ENCODE data around the gene ZDHHC23.

The ZDHHC23 gene

GRCh38 chr3:113947372-113948014 lies at the start of gene ZDHHC23:
Gene ZDHHC23 (plus strand): TSS chr3:113948013. CDS start chr3:113948803, 790 bp downstream.
- in situ Hi-C loops (cut with MboI; ENCODE audit: low sequenced_read_pairs) = no loop called here

GRCh38 chr3:113898892-113899291 lies 48.9 kb upstream of the ZDHHC23 start:
- in situ Hi-C loops (cut with MboI; ENCODE audit: low sequenced_read_pairs) = no loop called here

- in situ Hi-C loops (cut with MboI; ENCODE audit: low sequenced_read_pairs) = no loop called here
These were observed 41.2 kb upstream of the ZDHHC23 start for GRCh38 chr3:113906568-113907140.

- in situ Hi-C loops (cut with MboI; ENCODE audit: low sequenced_read_pairs) = no loop called here
These were observed 39.7 kb upstream of the ZDHHC23 start for GRCh38 chr3:113908133-113908532.

GRCh38 chr3:113910966-113911365 lies 36.8 kb upstream of the ZDHHC23 start:
- in situ Hi-C loops (cut with MboI; ENCODE audit: low sequenced_read_pairs) = no loop called here

GRCh38 chr3:113912552-113913236 lies 35.1 kb upstream of the ZDHHC23 start:
- in situ Hi-C loops (cut with MboI; ENCODE audit: low sequenced_read_pairs) = no loop called here

- in situ Hi-C loops (cut with MboI; ENCODE audit: low sequenced_read_pairs) = no loop called here
These were observed 33.2 kb upstream of the ZDHHC23 start for GRCh38 chr3:113914646-113915045.

- in situ Hi-C loops (cut with MboI; ENCODE audit: low sequenced_read_pairs) = no loop called here
These were observed 20.3 kb upstream of the ZDHHC23 start for GRCh38 chr3:113927556-113927955.

- in situ Hi-C loops (cut with MboI; ENCODE audit: low sequenced_read_pairs) = no loop called here
These were observed 982 bp upstream of the ZDHHC23 start for GRCh38 chr3:113946831-113947230.

- in situ Hi-C loops (cut with MboI; ENCODE audit: low sequenced_read_pairs) = no loop called here
These were observed 453 bp downstream of the ZDHHC23 start for GRCh38 chr3:113948015-113948917.

- in situ Hi-C loops (cut with MboI; ENCODE audit: low sequenced_read_pairs) = no loop called here
These were observed 5.1 kb downstream of the ZDHHC23 start for GRCh38 chr3:113952921-113953320.

GRCh38 chr3:113953677-113954076 lies 5.9 kb downstream of the ZDHHC23 start:
- in situ Hi-C loops (cut with MboI; ENCODE audit: low sequenced_read_pairs) = no loop called here

- in situ Hi-C loops (cut with MboI; ENCODE audit: low sequenced_read_pairs) = no loop called here
These were observed 6.4 kb downstream of the ZDHHC23 start for GRCh38 chr3:113954091-113954685.

GRCh38 chr3:113963879-113964278 lies 16.1 kb downstream of the ZDHHC23 start:
- in situ Hi-C loops (cut with MboI; ENCODE audit: low sequenced_read_pairs) = no loop called here

GRCh38 chr3:113966172-113966571 lies 18.4 kb downstream of the ZDHHC23 start:
- in situ Hi-C loops (cut with MboI; ENCODE audit: low sequenced_read_pairs) = no loop called here

GRCh38 chr3:113968986-113969385 lies 21.2 kb downstream of the ZDHHC23 start:
- in situ Hi-C loops (cut with MboI; ENCODE audit: low sequenced_read_pairs) = no loop called here

- in situ Hi-C loops (cut with MboI; ENCODE audit: low sequenced_read_pairs) = no loop called here
These were observed 30.0 kb downstream of the ZDHHC23 start for GRCh38 chr3:113977822-113978221.

GRCh38 chr3:113979916-113980315 lies 32.1 kb downstream of the ZDHHC23 start:
- in situ Hi-C loops (cut with MboI; ENCODE audit: low sequenced_read_pairs) = no loop called here

GRCh38 chr3:113981803-113982202 lies 34.0 kb downstream of the ZDHHC23 start:
- in situ Hi-C loops (cut with MboI; ENCODE audit: low sequenced_read_pairs) = no loop called here

GRCh38 chr3:113983544-113983943 lies 35.7 kb downstream of the ZDHHC23 start:
- in situ Hi-C loops (cut with MboI; ENCODE audit: low sequenced_read_pairs) = no loop called here

GRCh38 chr3:113985541-113985940 lies 37.7 kb downstream of the ZDHHC23 start:
- in situ Hi-C loops (cut with MboI; ENCODE audit: low sequenced_read_pairs) = no loop called here
